SK-N-SH (cell line): ENCODE measurements around the gene NDUFS6. TPM values are rescaled to one million over a fixed set of nuclear protein-coding genes. Genes with fewer than 3 reads are reported as not detected.

Source experiments
- CTCF ChIA-PET: fragments of 300-600, 350-600 bp; formaldehyde crosslinking; extraction: SDS; loops from one replicate; lab custom pipeline; 2021; lab: Yijun Ruan, JAX
- POLR2A ChIA-PET: fragments of 350-600 bp; sonication (Branson Sonifier 250); formaldehyde crosslinking; extraction: SDS; loops from one replicate; lab custom pipeline; 2020; ENCODE audit warnings: antibody characterized with exemption, inconsistent platforms; lab: Yijun Ruan, JAX
- DNase-seq: peaks from one replicate; pipeline ENCODE4 v3.0.0; 2012
- H2AFZ ChIP-seq: fragments of 200-600 bp; sonication (generic); 2 replicates; pipeline ENCODE4 v1.8.1; 2016; ENCODE audit warnings: antibody characterized with exemption, mild to moderate bottlenecking, low read depth
- H3F3A ChIP-seq: fragments of 200-600 bp; sonication (generic); replicated peaks from 2 replicates; pipeline ENCODE3; 2016; ENCODE audit warnings: antibody characterized with exemption, mild to moderate bottlenecking; ENCODE audit not compliant: insufficient read depth
- H3K27ac ChIP-seq, 2 experiments: fragments of 200-500 bp in 1 of 2; fragments of 200-600 bp in 1 of 2; sonication (Bioruptor generic) in 1 of 2; sonication (generic), shearing (Covaris generic) in 1 of 2; 2 replicates each; pipeline versions ENCODE4 v1.5.1 to v1.6.1; 2014 to 2016; ENCODE audit warnings: low read depth in 2 of 2, inconsistent platforms in 1 of 2, low read length in 1 of 2, mild to moderate bottlenecking in 1 of 2, mixed read lengths in 1 of 2
- H3K27me3 ChIP-seq: fragments of 200-600 bp; sonication (generic), shearing (Covaris generic); 2 replicates; pipeline ENCODE4 v1.6.1; 2016; ENCODE audit warnings: mixed run types; ENCODE audit not compliant: insufficient read depth
- H3K36me3 ChIP-seq, 2 experiments: fragments of 200-500 bp in 1 of 2; fragments of 200-600 bp in 1 of 2; sonication (Bioruptor generic) in 1 of 2; sonication (generic) in 1 of 2; replicated peaks in 1 of 2; 2 replicates each; pipeline versions ENCODE3 to v1.5.1; 2014 to 2016; ENCODE audit warnings: low read length in 1 of 2, mild to moderate bottlenecking in 1 of 2; ENCODE audit not compliant: insufficient read depth in 2 of 2, control insufficient read depth in 1 of 2
- H3K4me1 ChIP-seq, 2 experiments: fragments of 200-500 bp in 1 of 2; fragments of 200-600 bp in 1 of 2; sonication (Bioruptor generic) in 1 of 2; sonication (generic), shearing (Covaris generic) in 1 of 2; 2 replicates each; pipeline versions ENCODE4 v1.5.1 to v1.6.1; 2014 to 2016; ENCODE audit warnings: low read depth in 1 of 2, low read length in 1 of 2, mixed run types in 1 of 2; ENCODE audit not compliant: insufficient read depth in 2 of 2, control insufficient read depth in 1 of 2
- H3K4me2 ChIP-seq: fragments of 200-600 bp; sonication (generic), shearing (Covaris generic); 2 replicates; pipeline ENCODE4 v1.6.1; 2017; ENCODE audit warnings: mixed run types
- H3K4me3 ChIP-seq, 2 experiments: fragments of 200-500 bp in 1 of 2; fragments of 200-600 bp in 1 of 2; sonication (Bioruptor generic) in 1 of 2; sonication (generic), shearing (Covaris generic) in 1 of 2; 2 replicates each; pipeline versions ENCODE4 v1.5.1 to v1.8.1; 2014 to 2016; ENCODE audit warnings: low read depth in 2 of 2, inconsistent platforms in 1 of 2, low read length in 1 of 2, mild to moderate bottlenecking in 1 of 2, mixed read lengths in 1 of 2, moderate library complexity in 1 of 2
- H3K79me2 ChIP-seq: fragments of 200-600 bp; sonication (generic); 2 replicates; pipeline ENCODE4 v1.8.1; 2017; ENCODE audit warnings: mild to moderate bottlenecking; ENCODE audit not compliant: insufficient read depth
- H3K9ac ChIP-seq: fragments of 200-600 bp; sonication (generic); 2 replicates; pipeline ENCODE4 v1.6.1; 2017; ENCODE audit warnings: mixed run types
- H3K9me2 ChIP-seq: fragments of 200-600 bp; sonication (generic); 2 replicates; pipeline ENCODE4 v1.6.1; 2017; ENCODE audit warnings: mixed run types
- H3K9me3 ChIP-seq: fragments of 200-600 bp; sonication (generic); 2 replicates; pipeline ENCODE4 v1.6.1; 2017; ENCODE audit warnings: mixed run types, mild to moderate bottlenecking, moderate library complexity
- H4K20me1 ChIP-seq: fragments of 200-600 bp; sonication (generic); 2 replicates; pipeline ENCODE4 v1.6.1; 2017; ENCODE audit warnings: mild to moderate bottlenecking, mixed run types; ENCODE audit not compliant: insufficient read depth
- CHD2 ChIP-seq: fragments of 150-350 bp; IDR thresholded peaks from 2 replicates; pipeline ENCODE4 v1.6.1; 2018; ENCODE audit warnings: low read length; ENCODE audit not compliant: partially characterized antibody
- EZH2phosphoT487 ChIP-seq: fragments of 200-600 bp; sonication (generic); IDR thresholded peaks from 2 replicates; pipeline ENCODE4 v1.6.1; 2017; ENCODE audit warnings: low read depth, mixed run types, mild to moderate bottlenecking, antibody characterized with exemption, moderate library complexity, borderline replicate concordance
- FOSL2 ChIP-seq: IDR thresholded peaks from 2 replicates; pipeline ENCODE4 v1.4.0; 2012; ENCODE audit warnings: low read depth, mild to moderate bottlenecking, moderate library complexity, borderline replicate concordance
- FOXM1 ChIP-seq: IDR thresholded peaks from 2 replicates; pipeline ENCODE4 v1.4.0; 2012; ENCODE audit warnings: low read depth, mild to moderate bottlenecking
- JUND ChIP-seq: IDR thresholded peaks from 2 replicates; pipeline ENCODE4 v1.4.0; 2012
- RFX5 ChIP-seq: IDR thresholded peaks from 2 replicates; pipeline ENCODE4 v1.6.1; 2012; ENCODE audit warnings: mild to moderate bottlenecking, improper control_type of control experiment, low read length
- RXRA ChIP-seq: IDR thresholded peaks from 2 replicates; pipeline ENCODE4 v1.4.0; 2012; ENCODE audit warnings: low read depth, mild to moderate bottlenecking, borderline replicate concordance
- SIN3A ChIP-seq: IDR thresholded peaks from 2 replicates; pipeline ENCODE4 v1.6.1; 2012; ENCODE audit warnings: low read depth, mild to moderate bottlenecking, low read length, moderate library complexity, borderline replicate concordance
- TAF1 ChIP-seq: IDR thresholded peaks from 2 replicates; pipeline ENCODE4 v1.6.1; 2012; ENCODE audit warnings: low read depth, mild to moderate bottlenecking, low read length, moderate library complexity, borderline replicate concordance
- TCF12 ChIP-seq: IDR thresholded peaks from 2 replicates; pipeline ENCODE4 v1.4.0; 2012
- TEAD4 ChIP-seq: IDR thresholded peaks from 2 replicates; pipeline ENCODE4 v1.4.0; 2012; ENCODE audit warnings: mild to moderate bottlenecking, borderline replicate concordance; ENCODE audit not compliant: insufficient read depth
- ZBTB33 ChIP-seq: IDR thresholded peaks from 2 replicates; pipeline ENCODE4 v1.4.0; 2012; ENCODE audit warnings: low read depth, borderline replicate concordance
- WGBS: methylation state at CpG from one replicate; pipeline ENCODE4 v1.1.6; 2017; ENCODE audit warnings: low lambda C conversion rate; 5-methylcytosine and 5-hydroxymethylcytosine counted together
- polyA plus RNA-seq, 3 experiments: library from polyadenylated mRNA; depleted of rRNA; stranded (reverse); fragments of >200 nt; gene quantifications; 2 replicates each; pipeline ENCODE4 v1.2.3, GENCODE V29; 2012
- TF ChIP-seq, protein P1 (sequence below): IDR thresholded peaks from 2 replicates; pipeline ENCODE4 v1.4.0; 2012; ENCODE audit warnings: low read depth

NDUFS6 gene
- polyA plus RNA-seq, 1 of the 3 experiments (the other 2 are of a cell fraction): 316 TPM

DNA sequence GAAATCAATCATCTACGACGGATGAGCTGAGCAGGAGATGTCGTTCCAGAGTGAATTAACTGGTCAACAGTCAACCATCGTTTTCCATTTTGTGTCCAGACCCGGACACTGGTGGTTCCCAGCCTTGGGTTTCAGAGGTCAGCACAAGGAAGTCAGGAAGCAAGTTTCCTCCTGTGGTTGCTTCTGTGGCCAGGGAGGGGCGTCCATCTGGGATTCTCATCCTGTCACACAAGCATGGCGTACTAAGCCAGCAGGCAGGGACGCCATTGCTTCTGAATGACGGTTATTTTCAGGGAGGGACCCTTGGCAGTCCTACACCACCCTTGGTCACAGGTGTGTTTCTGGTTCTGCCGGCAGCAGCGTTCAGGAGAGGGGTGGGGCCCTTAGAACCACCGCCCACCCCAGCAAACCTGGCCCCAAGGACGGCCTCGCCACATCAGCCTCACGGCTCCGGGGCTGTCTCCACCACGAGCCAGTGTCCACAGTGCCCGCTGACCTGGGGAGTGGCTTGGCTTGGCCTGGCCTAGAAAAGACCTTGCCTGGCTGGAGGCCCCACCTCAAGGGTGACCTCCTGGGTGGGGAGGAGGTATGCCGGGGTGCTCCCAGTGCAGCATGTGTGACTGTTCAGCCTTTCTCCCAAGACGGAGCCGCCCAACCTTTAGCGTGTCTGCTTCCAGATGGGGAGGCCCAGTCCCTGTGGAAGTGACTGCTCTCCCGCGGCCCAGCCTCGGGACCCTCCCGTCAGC is 25.2 kb downstream of the NDUFS6 start:
- POLR2A ChIA-PET: no interaction called here
- DNase-seq: no peak
- Histone ChIP-seq H2AFZ (no peak overlapping the region), H3K4me3 (no peak overlapping the region), H3K36me3 (peaks cover 0 to 11% of the 10 kb centered on the region in 2 experiments)
- no peak for TF ChIP-seq RFX5
- no peak for TF ChIP-seq EZH2phosphoT487
- no peak for TF ChIP-seq ZBTB33
- TF ChIP-seq, all 33 proteins: peak for 0
- Histone ChIP-seq H3K4me1 (no peaks in the 10 kb centered on the region), H3K9ac (no peak overlapping the region), H3F3A (no peaks in the 10 kb centered on the region), H3K9me2 (no peaks in the 10 kb centered on the region), H3K27me3 (no peaks in the 10 kb centered on the region), H3K9me3 (no peaks in the 10 kb centered on the region), H3K79me2 (no peaks in the 10 kb centered on the region), H3K4me2 (no peak overlapping the region), H3K27ac (no peak overlapping the region), H4K20me1 (no peaks in the 10 kb centered on the region)
- 86% methylated on average over 20 of the region's 26 CpGs for WGBS
- CTCF ChIA-PET: no interaction called here

DNA sequence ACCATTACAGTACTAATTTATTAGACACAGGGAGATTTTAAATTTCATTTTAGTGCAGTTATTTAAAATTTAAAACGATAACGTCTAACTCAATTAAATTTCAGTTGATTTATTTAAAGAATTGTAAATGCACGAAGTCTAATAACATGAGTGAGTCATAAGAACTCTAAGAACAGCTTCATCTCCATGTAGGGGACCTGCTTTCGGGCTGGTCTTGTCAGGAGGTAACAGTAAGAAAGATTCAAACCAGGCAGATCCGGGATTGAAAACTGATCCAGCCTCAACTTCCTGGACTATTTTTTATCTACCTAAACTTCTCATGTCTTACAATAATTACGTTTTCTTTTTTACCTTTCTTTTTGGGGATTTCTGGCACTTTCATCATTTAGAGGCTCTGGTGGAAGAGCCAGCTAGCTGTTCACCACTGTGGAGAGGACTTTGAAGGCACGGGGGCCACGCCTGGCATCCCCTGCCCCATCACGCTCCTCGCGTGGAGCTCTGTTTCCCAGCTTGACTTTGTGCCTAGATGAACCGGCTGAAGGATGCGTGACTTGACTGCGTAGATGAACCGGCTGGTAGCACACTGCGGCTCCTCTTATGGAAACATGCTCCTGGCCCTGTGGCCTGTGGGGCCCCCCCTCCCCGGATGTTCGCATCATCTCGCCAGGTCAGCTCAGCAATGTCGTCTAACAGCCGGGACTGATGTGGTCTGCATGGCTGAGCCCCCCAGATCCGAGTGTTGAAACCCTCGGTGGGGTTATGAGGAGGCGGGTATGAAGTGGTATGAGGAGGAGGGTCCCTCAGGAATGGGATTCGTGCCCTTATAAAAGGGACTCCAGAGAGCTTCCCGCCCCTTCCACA is 26.0 kb downstream of the NDUFS6 start:
- TF ChIP-seq TEAD4: no peak
- no peak for TF ChIP-seq CHD2
- TF ChIP-seq EZH2phosphoT487: no peak
- TF ChIP-seq TAF1: no peak
- TF ChIP-seq RFX5: no peak
- TF ChIP-seq JUND: no peak
- TF ChIP-seq, protein P1, sequence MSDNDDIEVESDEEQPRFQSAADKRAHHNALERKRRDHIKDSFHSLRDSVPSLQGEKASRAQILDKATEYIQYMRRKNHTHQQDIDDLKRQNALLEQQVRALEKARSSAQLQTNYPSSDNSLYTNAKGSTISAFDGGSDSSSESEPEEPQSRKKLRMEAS: no peak
- TF ChIP-seq TCF12: no peak
- TF ChIP-seq FOSL2: no peak
- no peak for TF ChIP-seq ZBTB33
- TF ChIP-seq FOXM1: no peak
- TF ChIP-seq SIN3A: no peak
- TF ChIP-seq RXRA: no peak
- TF ChIP-seq, all 33 proteins: peak for 0
- 89% methylated on average over 24 of the region's 26 CpGs for WGBS
- Histone ChIP-seq H4K20me1 (no peaks in the 10 kb centered on the region), H3K27ac (no peak overlapping the region), H3K36me3 (peaks cover 0 to 6% of the 10 kb centered on the region in 2 experiments), H3K27me3 (peaks cover 7% of the 10 kb centered on the region), H3K9me3 (no peaks in the 10 kb centered on the region), H3K9me2 (no peaks in the 10 kb centered on the region), H3K79me2 (no peaks in the 10 kb centered on the region), H2AFZ (no peak overlapping the region), H3K4me3 (no peak overlapping the region), H3K4me2 (no peak overlapping the region), H3F3A (no peaks in the 10 kb centered on the region), H3K9ac (no peak overlapping the region), H3K4me1 (no peaks in the 10 kb centered on the region)
- POLR2A ChIA-PET: no interaction called here
- CTCF ChIA-PET: no interaction called here
- DNase-seq: no peak
